PC-3 (cell line): ENCODE measurements around the gene ACKR2. TPM values are rescaled to one million over a fixed set of nuclear protein-coding genes. Genes with fewer than 3 reads are reported as not detected.
A peak's percentile ranks its signal among the peaks of the same experiment; 100 is the strongest.

Experiments used
- ATAC-seq: fragments of 200-7000 bp; cut with Tn5 transposase; 2 replicates; pipeline ENCODE4 v1.9.1; 2020; ENCODE audit warnings: mild to moderate bottlenecking, moderate library complexity
- BruUV-seq: library from RNA; stranded (reverse); fragments of 400-500 nt; replicated peaks from 2 replicates; lab custom pipeline; 2021; lab: Mats Ljungman, UMichigan
- CTCF ChIA-PET: fragments of 300-600 bp; sonication (Branson Sonifier 250); formaldehyde crosslinking; loops from one replicate; lab custom pipeline; 2022; ENCODE audit warnings: antibody characterized with exemption; lab: Charles Lee
- POLR2A ChIA-PET: fragments of 300-600 bp; sonication (Branson Sonifier 250); formaldehyde crosslinking; loops from one replicate; lab custom pipeline; 2022; ENCODE audit warnings: antibody characterized with exemption; ENCODE audit not compliant: unreplicated experiment; lab: Charles Lee
- DNase-seq: peaks from one replicate; pipeline ENCODE4 v3.0.0-alpha.2; 2015
- H2AFZ ChIP-seq: fragments of 300-600 bp; sonication (generic); 2 replicates; pipeline ENCODE4 v1.6.0; 2016; ENCODE audit warnings: antibody characterized with exemption, low read length
- H3F3A ChIP-seq: fragments of 300-600 bp; sonication (generic); one replicate; pipeline ENCODE4 v1.6.0; 2017; ENCODE audit warnings: antibody characterized with exemption, low read length, control low read depth, mild to moderate bottlenecking; ENCODE audit not compliant: unreplicated experiment
- H3K27ac ChIP-seq: fragments of 300-600 bp; sonication (generic); 2 replicates; pipeline ENCODE4 v1.5.1; 2016; ENCODE audit warnings: mild to moderate bottlenecking, low read length
- H3K27me3 ChIP-seq: fragments of 300-600 bp; sonication (generic); 2 replicates; pipeline ENCODE4 v1.6.1; 2016; ENCODE audit warnings: low read length, mixed read lengths
- H3K36me3 ChIP-seq: fragments of 300-600 bp; sonication (generic); 2 replicates; pipeline ENCODE4 v1.6.1; 2016; ENCODE audit warnings: low read depth, mixed run types, low read length, mixed read lengths
- H3K4me1 ChIP-seq: fragments of 300-600 bp; sonication (generic); 2 replicates; pipeline ENCODE4 v1.5.1; 2016; ENCODE audit warnings: low read length; ENCODE audit not compliant: insufficient read depth
- H3K4me2 ChIP-seq: fragments of 300-600 bp; sonication (generic); 2 replicates; pipeline ENCODE4 v1.6.0; 2016; ENCODE audit warnings: low read length
- H3K4me3 ChIP-seq: fragments of 300-600 bp; sonication (generic); 2 replicates; pipeline ENCODE4 v1.5.1; 2016; ENCODE audit warnings: mild to moderate bottlenecking, low read length, mixed read lengths
- H3K79me2 ChIP-seq: fragments of 300-600 bp; sonication (generic); 2 replicates; pipeline ENCODE4 v1.6.1; 2017; ENCODE audit warnings: low read length, mixed read lengths
- H3K9ac ChIP-seq: fragments of 300-600 bp; sonication (generic); 2 replicates; pipeline ENCODE4 v1.6.0; 2016; ENCODE audit warnings: mild to moderate bottlenecking, low read length
- H3K9me2 ChIP-seq: fragments of 300-600 bp; sonication (generic); replicated peaks from 2 replicates; pipeline ENCODE4 v1.6.1; 2016; ENCODE audit warnings: mixed run types, low read length, mixed read lengths
- H3K9me3 ChIP-seq: fragments of 300-600 bp; sonication (generic); 2 replicates; pipeline ENCODE4 v1.6.1; 2016; ENCODE audit warnings: low read length, mixed read lengths
- H4K20me1 ChIP-seq: fragments of 300-600 bp; sonication (generic); 2 replicates; pipeline ENCODE4 v1.6.1; 2016; ENCODE audit warnings: low read length, mixed read lengths
- CTCF ChIP-seq: fragments of 300-600 bp; sonication (generic); conservative IDR thresholded peaks from 2 replicates; pipeline ENCODE4 v1.5.1; 2017; ENCODE audit warnings: antibody characterized with exemption, low read depth, mild to moderate bottlenecking, low read length
- EZH2 ChIP-seq: fragments of 300-600 bp; sonication (generic); IDR thresholded peaks from one replicate; pipeline ENCODE4 v1.6.1; 2017; ENCODE audit warnings: antibody characterized with exemption, mild to moderate bottlenecking, low read length; ENCODE audit not compliant: unreplicated experiment
- EZH2phosphoT487 ChIP-seq: fragments of 300-600 bp; sonication (generic); IDR thresholded peaks from 2 replicates; pipeline ENCODE4 v1.6.1; 2018; ENCODE audit warnings: mild to moderate bottlenecking, antibody characterized with exemption, low read length, borderline replicate concordance
- intact Hi-C: fragments of 100-400 bp; cut with micrococcal nuclease; formaldehyde crosslinking; loops from 2 replicates; pipeline ENCODE4 v1.9.0; 2023
- total RNA-seq: library from RNA; depleted of rRNA; stranded (reverse); fragments of >200 nt; gene quantifications from 2 replicates; pipeline ENCODE4 v1.2.3, GENCODE V29; 2014

ACKR2 gene
- total RNA-seq, 1 experiment from 2014 or later = 3.9 TPM

GRCh38 chr3:42901073-42901415 lies 91.8 kb downstream of the ACKR2 start:
- POLR2A ChIA-PET = interaction anchor here (0.7 kb wide), 1 partner anchor 721 kb away, joined by 4 read pairs; the partner anchor contains the start of gene ANO10
- Histone ChIP-seq H3K27ac (peak overlapping the region; percentile 84), H3K4me1 (peaks cover 33% of the 10 kb centered on the region), H3K79me2 (no peaks in the 10 kb centered on the region), H3K4me3 (peak overlapping the region; percentile 3; the same call in 1 of the 2 replicates), H4K20me1 (no peaks in the 10 kb centered on the region), H3K9me2 (no peaks in the 10 kb centered on the region), H2AFZ (peak overlapping the region; percentile 31), H3K27me3 (no peaks in the 10 kb centered on the region), H3F3A (peaks cover 4% of the 10 kb centered on the region), H3K4me2 (peak overlapping the region; percentile 52), H3K36me3 (0 out of 2 replicates have a peak, but pooled peaks cover 3% of the 10 kb centered on the region), H3K9me3 (no peaks in the 10 kb centered on the region), H3K9ac (peak overlapping the region; percentile 44)
- intact Hi-C loops = no loop called here
- CTCF ChIA-PET = no interaction called here
- no peak for TF ChIP-seq EZH2phosphoT487
- TF ChIP-seq EZH2 = no peak
- TF ChIP-seq CTCF = no peak
- no TSS peak for BruUV-seq
- peak; percentile 87 for ATAC-seq
- DNase-seq = peak; percentile 88

- TF ChIP-seq EZH2phosphoT487 (no peak), CTCF (no peak), EZH2 (no peak)
- CTCF ChIA-PET = no interaction called here
- POLR2A ChIA-PET = no interaction called here
- Histone ChIP-seq H4K20me1 (no peaks in the 10 kb centered on the region), H3K9ac (no peak overlapping the region), H2AFZ (no peak overlapping the region), H3F3A (peaks cover 4% of the 10 kb centered on the region), H3K9me2 (no peaks in the 10 kb centered on the region), H3K9me3 (no peaks in the 10 kb centered on the region), H3K36me3 (0 out of 2 replicates have a peak, but pooled peaks cover 3% of the 10 kb centered on the region), H3K79me2 (no peaks in the 10 kb centered on the region), H3K4me3 (no peak overlapping the region), H3K27me3 (no peaks in the 10 kb centered on the region), H3K4me1 (peaks cover 33% of the 10 kb centered on the region), H3K27ac (peak overlapping the region; percentile 84), H3K4me2 (peak overlapping the region; percentile 52; the same call in 1 of the 2 replicates)
- ATAC-seq = no peak
- intact Hi-C loops = no loop called here
- DNase-seq = no peak
- no TSS peak for BruUV-seq
Measured at GRCh38 chr3:42902257-42902656, 93.0 kb downstream of the ACKR2 start.

GRCh38 chr3:42904076-42904475 lies 94.8 kb downstream of the ACKR2 start:
- Histone ChIP-seq H3K9me2 (no peaks in the 10 kb centered on the region), H3K4me1 (peaks cover 28% of the 10 kb centered on the region), H3K36me3 (0 out of 2 replicates have a peak, but pooled peaks cover 3% of the 10 kb centered on the region), H3F3A (peaks cover 4% of the 10 kb centered on the region), H2AFZ (no peak overlapping the region), H3K27me3 (no peaks in the 10 kb centered on the region), H3K79me2 (no peaks in the 10 kb centered on the region), H3K4me3 (no peak overlapping the region), H4K20me1 (no peaks in the 10 kb centered on the region), H3K9ac (no peak overlapping the region), H3K9me3 (no peaks in the 10 kb centered on the region), H3K27ac (no peak overlapping the region), H3K4me2 (no peak overlapping the region)
- intact Hi-C loops = no loop called here
- ATAC-seq (no peak), DNase-seq (no peak)
- TF ChIP-seq EZH2 = no peak
- TF ChIP-seq CTCF = no peak
- TF ChIP-seq EZH2phosphoT487 = no peak
- no TSS peak for BruUV-seq
- POLR2A ChIA-PET = no interaction called here
- CTCF ChIA-PET = no interaction called here
